HG03342 (cell line): Measurements from ENCODE around the gene PIK3IP1.
A peak's percentile ranks its signal among the peaks of the same experiment; 100 is the strongest.

ENCODE experiments used
- ATAC-seq: cut with Tn5 transposase; IDR thresholded peaks from one replicate; pipeline ENCODE4 v1.9.1; 2021; ENCODE audit warnings: mild to moderate bottlenecking, moderate library complexity; ENCODE audit not compliant: unreplicated experiment

The PIK3IP1 gene

GRCh38 chr22:31313366-31314147 is 21.3 kb upstream of the PIK3IP1 start:
- no peak for ATAC-seq

GRCh38 chr22:31308181-31308580 is 15.9 kb upstream of the PIK3IP1 start:
- ATAC-seq, result no peak

GRCh38 chr22:31305194-31305593 is 12.9 kb upstream of the PIK3IP1 start:
- no peak for ATAC-seq

- ATAC-seq, result no peak
Measured at GRCh38 chr22:31302537-31302936, 10.2 kb upstream of the PIK3IP1 start.

GRCh38 chr22:31302006-31302405 is 9.7 kb upstream of the PIK3IP1 start:
- no peak for ATAC-seq

GRCh38 chr22:31300896-31301295 is 8.6 kb upstream of the PIK3IP1 start:
- ATAC-seq, result no peak

GRCh38 chr22:31295831-31296657 is 3.8 kb upstream of the PIK3IP1 start:
- ATAC-seq, result no peak

- no peak for ATAC-seq
Measured at GRCh38 chr22:31295360-31295759, 3.1 kb upstream of the PIK3IP1 start.

GRCh38 chr22:31291481-31292235 is 630 bp downstream of the PIK3IP1 start:
- no peak for ATAC-seq

GRCh38 chr22:31290494-31291471 is 1.5 kb downstream of the PIK3IP1 start:
- peak; percentile 88 for ATAC-seq

GRCh38 chr22:31289344-31289743 is 2.9 kb downstream of the PIK3IP1 start:
- ATAC-seq, result no peak

GRCh38 chr22:31288496-31289240 is 3.6 kb downstream of the PIK3IP1 start:
- ATAC-seq, result no peak

GRCh38 chr22:31287818-31288495 is 4.3 kb downstream of the PIK3IP1 start:
- no peak for ATAC-seq

GRCh38 chr22:31286360-31287255 is 5.7 kb downstream of the PIK3IP1 start:
- no peak for ATAC-seq

GRCh38 chr22:31284281-31285155 is 7.8 kb downstream of the PIK3IP1 start:
- no peak for ATAC-seq

GRCh38 chr22:31282748-31283468 is 9.4 kb downstream of the PIK3IP1 start:
- no peak for ATAC-seq
